ENCODE data around the gene AGBL2.

GRCh38 chr11:47667555-47667954 is 47.6 kb downstream of the AGBL2 start:
- no peak for TF ChIP-seq GATA2 (IDR thresholded peaks at IDR 0.05; ENCODE audit: low read depth, low read length)
- TF ChIP-seq GATA3 (IDR thresholded peaks at IDR 0.05; ENCODE audit: low read depth, low read length): no peak

Data from SH-SY5Y (cell line).